Measurements from ENCODE around the gene SYNM.

GRCh38 chr15:99109555-99110021, 4.7 kb downstream of the SYNM start:
- no peak for TF ChIP-seq EZH2 (IDR thresholded peaks at IDR 0.05; ENCODE audit: borderline replicate concordance)
- TF ChIP-seq CTCF (IDR thresholded peaks at IDR 0.05; ENCODE audit: poor library complexity) = no peak

Measured in hepatocyte (in vitro differentiated cells).